Kidney (tissue), 14 donors: ENCODE results near the gene MAD2L2. TPM values are rescaled to one million over a fixed set of nuclear protein-coding genes. Genes with fewer than 3 reads are reported as not detected.

Source experiments
- DNase-seq, 5 donors: peaks; one replicate each; pipeline ENCODE4 v3.0.0-alpha.2; 2013 to 2020
- FAIRE-seq: peaks from 2 replicates; lab custom pipeline; 2012; peaks lifted over from hg19 to GRCh38; lab: Jason Lieb, UNC
- H3K27ac ChIP-seq, 2 donors: one replicate each; pipeline ENCODE4 v1.7.0; 2013; ENCODE audit warnings: low read depth in 2 of 2, low read length in 2 of 2, inconsistent platforms in 1 of 2
- H3K27me3 ChIP-seq: one replicate; pipeline ENCODE4 v1.7.1; 2013; ENCODE audit warnings: low read length, inconsistent platforms; ENCODE audit not compliant: control insufficient read depth, insufficient read depth
- H3K36me3 ChIP-seq, 3 donors: one replicate each; pipeline versions ENCODE4 v1.7.0 to v1.7.1; 2013; ENCODE audit warnings: low read length in 3 of 3, control low read depth in 1 of 3, inconsistent platforms in 1 of 3; ENCODE audit not compliant: insufficient read depth in 3 of 3, control insufficient read depth in 2 of 3
- H3K4me1 ChIP-seq, 3 donors: one replicate each; pipeline versions ENCODE4 v1.7.0 to v1.7.1; 2013; ENCODE audit warnings: low read length in 3 of 3, inconsistent platforms in 1 of 3, low read depth in 1 of 3; ENCODE audit not compliant: control insufficient read depth in 2 of 3, insufficient read depth in 2 of 3
- H3K4me3 ChIP-seq, 3 donors: one replicate each; pipeline versions ENCODE4 v1.7.0 to v1.8.1; 2013; ENCODE audit warnings: low read length in 3 of 3, control low read depth in 1 of 3, inconsistent platforms in 1 of 3
- H3K9ac ChIP-seq, 3 donors: one replicate each; pipeline versions ENCODE4 v1.7.0 to v1.7.1; 2013; ENCODE audit warnings: low read length in 3 of 3, control low read depth in 1 of 3, inconsistent platforms in 1 of 3
- H3K9me3 ChIP-seq, 3 donors: one replicate each; pipeline versions ENCODE4 v1.7.0 to v1.7.1; 2013; ENCODE audit warnings: low read length in 3 of 3, control low read depth in 1 of 3, inconsistent platforms in 1 of 3; ENCODE audit not compliant: control insufficient read depth in 2 of 3, insufficient read depth in 1 of 3
- intact Hi-C: fragments of 100-400 bp; cut with DNase I; formaldehyde crosslinking; loops from one replicate; pipeline ENCODE4 v1.11.1; 2022
- polyA plus RNA-seq: library from polyadenylated mRNA; stranded (reverse); fragments of 350-450 nt; fragmentation: Illumina TruSeq; extraction: RNeasy Lipid Tissue Mini Kit (QIAGEN cat#74804); gene quantifications from one replicate; pipeline ENCODE4 v1.2.3, GENCODE V29; 2014; ENCODE audit warnings: low read depth, low replicate concordance; ENCODE audit not compliant: insufficient read depth
- total RNA-seq: library from RNA; stranded (reverse); fragmentation: NEBNext Ultra II Directional; extraction: Animal tissue kit (Norgen Biotek cat#: 25700); gene quantifications from one replicate; pipeline ENCODE4 v1.2.1, GENCODE V29; 2021
- TF ChIP-seq, protein P1 (sequence below): IDR thresholded peaks from 3 replicates; pipeline ENCODE4 v1.5.1; 2012; ENCODE audit warnings: mild to moderate bottlenecking, moderate library complexity, borderline replicate concordance; ENCODE audit not compliant: insufficient read depth; ENCODE audit errors: extremely low read depth
- donor health status: control.
- donor health status: control.
- donor health status: control.
- donor health status: control.
- donor health status: control.
- donor health status: DM: yes; HTN: yes; CAD: no.
- donor health status: Normal renal cell carcinoma (clear cell type).

Gene MAD2L2
- total and polyA plus RNA-seq, 2 donors from 2014 or later: 36.8 to 51.7 TPM

GRCh38 chr1:11661103-11661502 is 19.8 kb downstream of the MAD2L2 start:
- Histone ChIP-seq H3K4me3 (no peak overlapping the region), H3K27ac (no peak overlapping the region), H3K9me3 (no peaks in the 10 kb centered on the region), H3K36me3 (peaks cover 0 to 2% (median 0%) of the 10 kb centered on the region in 3 donors), H3K9ac (no peak overlapping the region), H3K27me3 (no peaks in the 10 kb centered on the region), H3K4me1 (no peaks in the 10 kb centered on the region)
- DNase-seq (no peak), FAIRE-seq (no peak)
- intact Hi-C loops: loop anchor here (10.0 kb wide), 1 partner anchor 54 kb away; no protein-coding TSS in a partner anchor
- TF ChIP-seq, protein P1, sequence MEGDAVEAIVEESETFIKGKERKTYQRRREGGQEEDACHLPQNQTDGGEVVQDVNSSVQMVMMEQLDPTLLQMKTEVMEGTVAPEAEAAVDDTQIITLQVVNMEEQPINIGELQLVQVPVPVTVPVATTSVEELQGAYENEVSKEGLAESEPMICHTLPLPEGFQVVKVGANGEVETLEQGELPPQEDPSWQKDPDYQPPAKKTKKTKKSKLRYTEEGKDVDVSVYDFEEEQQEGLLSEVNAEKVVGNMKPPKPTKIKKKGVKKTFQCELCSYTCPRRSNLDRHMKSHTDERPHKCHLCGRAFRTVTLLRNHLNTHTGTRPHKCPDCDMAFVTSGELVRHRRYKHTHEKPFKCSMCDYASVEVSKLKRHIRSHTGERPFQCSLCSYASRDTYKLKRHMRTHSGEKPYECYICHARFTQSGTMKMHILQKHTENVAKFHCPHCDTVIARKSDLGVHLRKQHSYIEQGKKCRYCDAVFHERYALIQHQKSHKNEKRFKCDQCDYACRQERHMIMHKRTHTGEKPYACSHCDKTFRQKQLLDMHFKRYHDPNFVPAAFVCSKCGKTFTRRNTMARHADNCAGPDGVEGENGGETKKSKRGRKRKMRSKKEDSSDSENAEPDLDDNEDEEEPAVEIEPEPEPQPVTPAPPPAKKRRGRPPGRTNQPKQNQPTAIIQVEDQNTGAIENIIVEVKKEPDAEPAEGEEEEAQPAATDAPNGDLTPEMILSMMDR: no peak

DNA sequence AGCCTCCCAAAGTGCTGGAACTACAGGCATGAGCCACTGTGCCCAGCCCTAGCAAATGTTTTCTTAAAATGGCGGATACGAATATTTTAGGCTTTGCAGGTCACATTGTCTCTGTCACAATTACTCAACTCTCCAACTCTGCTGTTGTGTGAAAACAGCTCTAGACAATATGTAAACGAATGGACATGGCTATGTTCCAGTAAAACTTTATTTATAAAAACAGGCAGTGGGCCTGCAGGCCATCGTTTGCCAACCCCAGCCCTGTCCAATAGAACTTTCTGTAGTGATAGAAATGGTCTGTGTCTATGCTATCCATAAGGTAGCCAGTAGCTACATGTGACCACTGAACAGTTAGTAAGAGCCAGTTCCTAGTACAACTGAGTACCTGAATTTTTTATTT is 21.2 kb downstream of the MAD2L2 start:
- Histone ChIP-seq H3K4me1 (peaks cover 0 to 5% (median 0%) of the 10 kb centered on the region in 3 donors), H3K27me3 (no peaks in the 10 kb centered on the region), H3K27ac (no peak overlapping the region), H3K9ac (no peak overlapping the region), H3K36me3 (peaks cover 0 to 2% (median 0%) of the 10 kb centered on the region in 3 donors), H3K9me3 (no peaks in the 10 kb centered on the region), H3K4me3 (no peak overlapping the region)
- TF ChIP-seq, protein P1: no peak
- DNase-seq (no peak), FAIRE-seq (no peak)
- intact Hi-C loops: loop anchor here (10.0 kb wide), 1 partner anchor 55 kb away; no protein-coding TSS in a partner anchor

GRCh38 chr1:11658542-11658941 is 22.4 kb downstream of the MAD2L2 start:
- Histone ChIP-seq H3K4me1 (peaks cover 0 to 5% (median 0%) of the 10 kb centered on the region in 3 donors), H3K9me3 (no peaks in the 10 kb centered on the region), H3K27me3 (no peaks in the 10 kb centered on the region), H3K36me3 (peaks cover 0 to 2% (median 0%) of the 10 kb centered on the region in 3 donors), H3K4me3 (no peak overlapping the region), H3K27ac (no peak overlapping the region), H3K9ac (no peak overlapping the region)
- intact Hi-C loops: no loop called here
- TF ChIP-seq, protein P1: no peak
- no peak for DNase-seq
- FAIRE-seq: no peak

DNA sequence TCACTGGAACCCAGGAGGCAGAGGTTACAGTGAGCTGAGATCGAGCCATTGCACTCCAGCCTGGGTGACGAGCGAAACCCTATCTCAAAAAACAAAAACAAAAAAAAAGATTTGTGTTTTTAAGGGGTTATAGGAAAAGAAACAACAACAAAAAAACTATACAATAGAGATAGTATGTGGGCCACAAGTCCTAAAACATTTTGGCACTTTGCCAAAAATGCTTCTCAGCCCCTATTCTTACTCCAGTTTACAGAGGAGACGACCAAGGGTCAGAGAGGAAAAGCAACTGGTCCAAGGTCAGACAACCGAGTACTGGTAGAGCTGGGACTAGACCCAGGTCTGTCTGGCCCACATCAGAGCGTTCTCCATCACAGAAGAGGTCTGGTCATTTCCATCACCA is 23.3 kb downstream of the MAD2L2 start:
- DNase-seq (no peak), FAIRE-seq (no peak)
- Histone ChIP-seq H3K4me3 (no peak overlapping the region), H3K9ac (no peak overlapping the region), H3K27ac (no peak overlapping the region), H3K9me3 (no peaks in the 10 kb centered on the region), H3K4me1 (peaks cover 0 to 5% (median 0%) of the 10 kb centered on the region in 3 donors), H3K36me3 (peaks cover 0 to 2% (median 0%) of the 10 kb centered on the region in 3 donors), H3K27me3 (no peaks in the 10 kb centered on the region)
- intact Hi-C loops: no loop called here
- TF ChIP-seq, protein P1: no peak
